ENCODE measurements around the gene TNS1.

Gene TNS1

DNA sequence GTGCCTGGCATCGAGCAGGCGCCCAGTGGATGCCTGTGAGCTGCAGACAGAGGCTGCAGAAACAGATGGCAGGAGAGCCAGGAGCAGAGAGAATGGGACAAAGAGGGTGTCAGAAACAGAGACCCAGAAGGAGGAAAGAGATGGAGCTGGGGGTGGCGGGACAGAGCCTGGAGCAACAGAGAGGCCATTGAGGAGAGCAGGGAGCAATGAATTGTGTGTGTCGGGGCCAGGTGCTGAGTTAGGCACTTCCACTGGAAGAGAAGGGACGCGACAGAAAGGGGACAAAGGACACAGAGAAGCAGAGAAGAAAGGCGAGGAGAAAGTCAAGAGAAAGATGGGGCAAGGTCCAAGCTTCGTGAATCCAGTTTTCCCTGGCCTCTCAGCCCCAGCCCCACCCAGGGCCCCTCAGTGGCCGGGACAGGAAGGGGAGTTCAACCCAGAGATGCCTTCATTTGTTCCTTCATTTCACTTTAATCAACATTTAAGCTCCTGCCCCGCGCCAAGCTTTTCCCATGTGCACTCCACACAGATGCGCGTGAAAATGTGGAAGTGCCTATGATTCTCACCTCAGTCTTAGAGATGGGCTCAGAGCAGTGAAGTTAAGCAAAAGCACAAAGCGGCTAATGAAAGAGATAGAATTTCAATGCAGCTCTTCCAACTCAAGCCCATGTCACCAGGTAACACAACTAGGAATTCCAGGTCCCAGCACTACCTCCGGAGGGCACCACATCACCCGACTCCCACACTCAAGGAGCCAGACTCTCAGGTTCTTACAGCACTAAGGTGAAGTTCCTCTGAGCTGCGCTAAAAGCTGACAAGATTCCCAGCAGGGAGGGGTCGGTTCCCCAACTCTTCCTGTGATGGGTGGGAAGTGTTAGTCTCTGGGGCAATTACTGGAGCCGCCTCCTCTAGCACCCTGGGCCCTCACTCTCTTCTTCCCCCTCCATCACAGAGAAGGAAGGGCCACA is 55.1 kb downstream of the TNS1 start:
- in situ Hi-C loops (cut with MboI; ENCODE audit: low sequenced_read_pairs) = no loop called here

DNA sequence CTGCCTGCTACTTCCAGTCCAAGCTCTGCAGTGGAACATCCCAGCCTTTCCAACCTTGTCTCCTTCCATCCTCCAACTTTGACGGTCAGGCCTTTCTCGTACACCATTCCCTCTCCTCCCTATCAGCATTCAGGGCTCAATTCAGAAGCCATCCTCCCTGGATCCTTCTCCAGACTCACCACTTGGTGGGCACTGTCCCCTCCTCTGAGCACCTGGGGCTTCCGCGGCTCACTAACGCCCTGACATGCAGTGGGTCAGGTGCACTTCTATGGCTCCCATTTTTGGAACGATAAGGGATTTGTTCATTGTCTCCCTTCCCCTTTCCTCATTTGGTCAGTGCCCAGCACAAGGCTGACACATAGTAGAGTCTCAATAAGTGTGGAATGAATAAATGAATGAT is 56.7 kb downstream of the TNS1 start:
- in situ Hi-C loops (cut with MboI; ENCODE audit: low sequenced_read_pairs) = no loop called here

DNA sequence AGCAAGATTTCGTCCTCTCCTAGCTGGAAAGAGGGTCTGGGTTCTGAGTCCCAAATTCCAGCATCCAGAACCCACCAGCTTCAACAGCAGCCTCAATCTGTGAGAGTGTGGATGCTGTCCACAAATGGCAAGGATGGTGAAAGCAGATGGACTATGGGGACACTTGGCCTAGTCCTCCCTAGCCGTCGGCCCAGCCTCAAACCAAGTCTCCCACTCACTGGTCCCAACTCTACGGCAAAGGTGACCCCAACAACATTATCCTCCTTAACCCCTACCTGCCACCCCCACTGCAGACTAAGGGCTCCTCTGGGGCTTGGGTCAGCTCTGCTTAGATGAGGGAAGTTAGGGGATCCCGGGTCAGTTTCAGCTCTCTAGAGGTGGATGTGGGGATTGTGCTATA is 57.3 kb downstream of the TNS1 start:
- in situ Hi-C loops (cut with MboI; ENCODE audit: low sequenced_read_pairs) = no loop called here

DNA sequence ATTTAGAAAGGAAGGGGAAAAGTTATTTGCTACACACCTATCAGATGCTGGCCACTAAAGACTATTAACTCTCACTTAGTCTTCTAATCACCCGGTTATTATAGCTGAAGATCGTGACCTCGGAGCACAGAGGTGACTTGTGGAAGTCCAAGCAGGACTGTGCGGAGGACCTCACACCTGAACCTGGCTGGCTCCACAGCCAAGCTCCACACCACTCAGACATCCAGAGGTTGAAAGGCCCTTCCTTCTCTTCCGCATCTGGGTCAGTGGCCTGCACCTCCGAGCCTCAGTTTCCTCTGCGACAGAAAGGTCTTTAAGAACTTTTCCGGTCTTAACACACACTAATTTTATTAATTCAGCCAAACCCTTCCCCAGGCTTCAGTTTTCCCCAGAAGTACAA is 57.9 kb downstream of the TNS1 start:
- in situ Hi-C loops (cut with MboI; ENCODE audit: low sequenced_read_pairs) = no loop called here

DNA sequence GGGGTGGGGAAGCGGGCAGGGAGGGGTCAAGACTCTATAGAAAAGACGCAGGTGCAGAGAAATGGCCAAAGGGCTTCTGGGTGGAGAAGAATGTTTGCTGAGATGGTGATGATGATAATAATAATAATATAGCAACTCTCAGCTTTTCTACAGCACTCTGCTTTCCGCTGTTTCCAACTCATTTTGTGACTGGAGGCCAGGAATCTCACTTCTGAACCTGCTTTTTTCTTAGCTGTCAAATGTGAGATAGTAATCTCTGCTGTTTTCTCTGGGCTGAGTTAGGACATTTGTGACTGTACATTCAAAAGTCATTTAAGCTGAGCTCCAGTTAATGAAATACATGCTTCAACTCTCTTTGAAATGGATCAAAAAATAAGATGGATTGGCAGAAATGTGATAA is 58.4 kb downstream of the TNS1 start:
- in situ Hi-C loops (cut with MboI; ENCODE audit: low sequenced_read_pairs) = no loop called here

DNA sequence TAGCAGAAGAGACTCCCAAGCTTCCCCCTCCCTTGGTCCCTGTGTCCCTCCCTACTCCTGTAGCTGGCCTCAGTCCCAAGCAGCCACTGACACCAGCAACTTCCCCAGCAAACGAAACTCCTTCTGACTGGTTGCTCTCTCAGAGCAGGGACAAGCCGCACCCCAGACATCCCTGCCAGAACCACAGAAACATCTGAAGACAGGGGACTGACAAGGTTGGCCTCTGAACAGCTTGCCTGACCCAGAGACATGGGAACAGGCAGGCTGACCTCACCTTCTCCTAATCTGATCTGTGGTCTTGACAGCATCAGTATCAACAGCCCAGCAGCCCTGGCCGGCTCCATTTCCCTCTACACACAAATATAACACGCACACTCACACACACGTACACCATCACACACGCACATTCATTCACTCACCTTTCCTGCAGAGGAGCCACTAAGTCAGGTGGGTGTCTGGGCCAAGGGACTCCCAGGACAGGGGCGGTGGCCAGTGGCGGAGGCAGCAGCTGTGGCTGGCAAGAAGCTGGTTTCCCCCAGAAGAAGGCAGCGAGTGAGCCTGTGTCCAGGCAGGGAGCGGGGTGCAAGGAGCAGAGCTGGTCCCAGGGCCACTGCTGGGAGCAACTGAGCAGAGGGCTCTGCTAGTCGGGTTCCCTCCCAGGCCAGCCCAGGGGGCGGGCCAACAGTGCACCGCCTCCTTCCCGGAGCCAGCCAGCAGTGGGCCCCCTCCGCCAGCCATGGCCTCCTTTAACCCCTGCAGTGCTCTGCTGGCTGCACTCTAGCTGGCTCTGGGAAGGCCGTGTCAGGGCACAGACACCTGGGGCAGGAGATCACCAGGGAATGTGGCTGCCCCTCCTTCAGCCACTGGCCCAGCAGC is 59.1 kb downstream of the TNS1 start:
- in situ Hi-C loops (cut with MboI; ENCODE audit: low sequenced_read_pairs) = no loop called here

DNA sequence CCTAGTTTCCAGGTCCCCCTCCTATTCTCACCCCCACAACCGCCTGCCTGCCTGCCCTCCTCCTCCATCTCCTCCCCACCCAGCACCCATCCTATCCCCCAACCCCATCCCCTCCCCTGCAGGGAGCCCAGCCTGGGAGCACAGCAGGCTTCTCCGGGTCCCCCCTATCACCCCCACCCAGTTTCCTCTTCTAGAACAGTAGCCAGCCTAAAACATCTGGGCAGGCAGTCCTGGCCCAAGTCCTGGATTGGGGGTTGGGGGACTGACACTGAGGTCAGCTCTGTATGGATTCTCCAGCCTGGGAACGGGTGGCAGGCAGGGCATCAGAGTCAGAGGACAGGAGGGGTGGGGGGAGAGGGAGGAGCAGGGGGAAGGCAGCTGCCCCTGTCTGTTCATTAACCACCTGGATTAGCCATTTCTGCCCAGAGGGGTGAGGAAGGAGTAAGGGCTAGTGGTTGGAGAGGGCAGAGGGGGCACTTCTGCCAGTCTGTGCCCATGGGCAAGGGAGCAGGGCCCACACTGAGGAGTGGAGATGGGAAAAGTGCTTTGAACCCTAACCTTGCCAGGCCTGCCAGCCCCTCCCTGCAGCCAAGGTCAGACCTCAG is 60.0 kb downstream of the TNS1 start:
- in situ Hi-C loops (cut with MboI; ENCODE audit: low sequenced_read_pairs) = no loop called here

DNA sequence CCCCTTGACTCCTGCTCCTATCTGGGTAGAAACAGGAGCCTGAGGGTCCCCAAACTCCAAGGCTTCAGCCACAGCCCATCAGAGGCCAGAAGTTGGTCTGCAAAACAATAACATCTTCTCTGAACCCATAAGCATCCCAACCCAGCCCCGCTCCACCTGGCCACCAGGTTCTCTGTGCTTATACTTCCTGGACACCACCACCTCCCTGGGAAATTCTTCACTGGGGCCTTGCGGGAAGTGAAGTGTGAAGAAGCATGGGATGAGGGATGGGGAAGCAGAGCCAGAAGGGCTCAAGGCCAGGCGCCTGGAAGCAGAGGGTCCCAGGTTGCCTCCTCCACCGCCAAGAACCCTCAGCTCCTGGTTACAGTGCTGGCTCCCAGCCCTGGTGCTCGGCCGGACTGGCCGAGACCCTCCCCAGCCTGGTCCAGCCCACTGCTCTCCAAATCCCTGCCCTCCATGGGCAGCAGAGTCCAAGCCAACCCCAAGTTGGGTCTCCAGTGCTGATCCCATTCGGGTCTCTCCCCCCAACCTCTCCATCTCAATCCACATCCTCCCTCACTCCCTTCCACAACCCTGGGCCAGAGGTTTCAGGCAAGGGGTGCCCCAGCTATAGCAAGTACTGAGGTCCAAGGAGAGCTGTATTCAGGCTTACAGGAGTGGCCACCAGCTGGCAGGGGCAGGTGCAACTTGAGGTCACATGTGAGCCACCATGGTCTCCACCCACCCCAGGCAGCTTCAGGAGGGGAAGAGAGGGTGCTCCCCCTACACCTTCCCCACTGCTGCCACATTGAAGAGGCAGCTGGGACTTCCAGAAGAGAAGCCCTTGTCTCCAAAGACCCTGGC is 60.7 kb downstream of the TNS1 start:
- in situ Hi-C loops (cut with MboI; ENCODE audit: low sequenced_read_pairs) = no loop called here

DNA sequence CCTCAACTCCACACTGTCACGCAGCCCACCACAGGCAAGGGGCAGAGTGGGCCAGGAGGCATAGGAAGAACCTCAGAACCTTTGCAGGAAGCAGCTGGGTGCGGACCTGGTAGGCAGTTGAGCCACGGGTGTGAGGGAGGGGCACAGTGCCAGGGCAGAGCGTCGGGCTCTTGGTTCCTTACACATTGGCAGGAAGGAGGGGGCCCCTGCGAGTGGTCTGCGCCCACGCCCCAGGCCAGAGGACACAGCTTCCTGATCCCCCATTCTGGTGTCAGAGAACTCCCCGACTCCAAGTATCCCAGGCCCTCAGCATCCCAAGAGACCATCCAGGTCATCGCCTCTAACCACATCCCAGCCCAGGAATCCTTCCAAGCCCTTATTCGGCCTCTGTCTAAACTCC is 61.5 kb downstream of the TNS1 start:
- in situ Hi-C loops (cut with MboI; ENCODE audit: low sequenced_read_pairs) = no loop called here

DNA sequence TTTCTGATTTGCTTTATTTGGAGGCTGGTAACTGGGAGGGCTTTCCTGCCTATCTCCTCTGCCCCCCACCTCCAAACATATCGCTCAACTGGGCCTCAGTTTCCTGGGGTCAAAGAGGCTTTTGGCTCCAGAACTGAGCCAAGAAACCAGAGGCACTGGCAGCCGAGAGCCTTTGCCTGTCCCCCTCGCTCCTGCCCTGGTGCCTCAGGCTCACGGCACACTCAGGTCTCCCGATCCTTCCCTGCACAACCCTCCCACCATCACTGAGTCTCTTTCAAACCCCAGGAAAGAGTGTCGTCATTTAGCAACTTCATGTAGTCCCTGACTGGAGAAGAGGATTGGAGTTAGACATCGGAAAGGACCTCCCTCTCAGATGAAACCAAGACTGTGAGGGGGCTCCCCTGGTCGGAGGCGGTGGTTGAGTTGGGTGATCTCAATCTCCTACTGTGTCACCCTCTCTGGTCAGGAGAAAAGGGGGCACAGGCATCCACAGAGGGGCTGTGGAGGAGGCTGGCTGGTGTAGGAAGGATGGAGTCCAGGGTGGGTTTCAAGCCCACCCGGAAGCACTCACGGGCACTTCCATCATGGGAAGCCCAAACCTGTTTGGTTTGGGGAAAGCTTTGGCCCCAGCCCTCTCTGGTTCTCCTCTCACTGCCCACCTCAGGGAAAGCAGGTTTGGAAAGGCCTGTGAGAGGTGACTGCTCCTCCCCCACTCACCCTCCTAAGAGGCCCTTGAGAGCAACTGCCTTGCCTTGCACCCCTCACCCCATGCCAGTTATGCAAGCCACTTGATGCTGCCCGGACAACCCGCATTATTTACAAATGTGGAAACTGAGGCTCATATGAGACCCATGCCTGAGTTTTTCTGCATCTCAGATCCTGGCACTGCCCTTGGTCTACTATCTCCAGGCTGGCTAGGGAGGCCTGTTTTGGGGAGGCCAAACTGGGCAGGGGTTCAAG is 62.3 kb downstream of the TNS1 start:
- in situ Hi-C loops (cut with MboI; ENCODE audit: low sequenced_read_pairs) = no loop called here

DNA sequence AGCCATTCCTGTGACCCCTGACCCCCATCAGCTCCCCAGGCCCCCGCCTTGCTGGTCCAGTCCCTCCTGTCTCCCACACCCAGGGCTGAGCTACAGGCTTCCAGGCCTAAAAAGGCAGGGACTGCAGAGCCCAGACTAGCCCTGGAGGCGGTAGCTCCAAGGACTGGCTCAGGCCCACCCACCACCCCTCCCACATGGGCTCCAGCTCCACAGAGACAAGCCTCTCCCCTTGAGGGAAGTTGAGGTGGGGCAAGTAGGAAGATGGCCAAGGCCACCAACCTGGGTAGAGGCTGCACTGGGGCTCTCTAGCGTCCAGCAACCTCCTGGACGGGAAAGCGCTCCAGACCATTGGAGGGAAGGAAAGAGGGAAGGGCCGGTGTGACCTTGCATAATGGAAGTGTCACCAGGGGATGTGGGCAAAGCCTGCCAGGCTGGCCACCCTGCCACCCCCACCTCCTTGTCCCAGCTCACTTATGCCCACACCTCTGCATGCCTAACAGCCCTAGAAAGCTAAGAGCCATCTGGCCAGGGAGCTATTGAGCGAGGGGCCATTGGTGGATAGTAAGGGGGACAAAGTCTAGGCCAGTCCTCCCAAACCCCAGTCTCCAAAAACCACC is 63.1 kb downstream of the TNS1 start:
- in situ Hi-C loops (cut with MboI; ENCODE audit: low sequenced_read_pairs) = no loop called here

DNA sequence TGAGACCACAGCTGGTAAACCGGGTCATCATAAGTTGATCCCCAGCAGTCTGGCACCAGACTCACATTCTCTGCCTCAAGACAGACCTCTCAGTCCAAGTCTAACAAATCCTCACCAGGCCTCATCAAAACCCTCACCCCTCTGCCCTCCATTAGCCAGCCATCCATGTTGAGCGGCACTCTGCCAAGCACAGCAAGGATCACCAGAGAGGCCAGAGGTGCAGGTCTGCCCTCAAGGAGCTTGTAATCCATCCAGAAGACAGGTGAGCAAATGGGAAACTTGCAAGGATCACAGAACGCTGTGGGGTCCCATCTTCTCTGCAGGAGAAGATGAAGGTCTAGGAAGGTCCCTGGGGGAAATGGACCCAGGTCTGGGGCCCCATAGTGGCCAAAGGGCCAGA is 63.6 kb downstream of the TNS1 start:
- in situ Hi-C loops (cut with MboI; ENCODE audit: low sequenced_read_pairs) = no loop called here

DNA sequence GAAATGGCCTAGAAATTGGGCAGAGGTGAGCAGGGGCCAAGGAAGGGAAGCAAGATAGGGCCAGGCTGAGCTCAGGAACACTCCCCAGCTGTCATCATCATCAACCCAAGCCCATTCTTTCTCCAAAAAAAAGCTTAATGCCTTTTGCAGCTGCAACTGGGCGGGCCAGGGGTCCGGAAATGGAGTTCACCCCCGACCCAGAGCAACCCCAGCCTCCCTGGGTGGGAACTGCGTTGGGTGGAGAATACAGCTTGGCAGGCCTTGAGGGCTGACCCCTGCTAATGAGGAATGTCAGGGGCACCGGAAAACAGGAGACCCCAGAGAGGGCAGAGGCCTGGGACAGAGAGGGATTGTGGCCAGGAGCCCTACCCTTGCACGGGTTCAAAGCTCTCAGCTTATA is 64.8 kb downstream of the TNS1 start:
- in situ Hi-C loops (cut with MboI; ENCODE audit: low sequenced_read_pairs) = no loop called here

DNA sequence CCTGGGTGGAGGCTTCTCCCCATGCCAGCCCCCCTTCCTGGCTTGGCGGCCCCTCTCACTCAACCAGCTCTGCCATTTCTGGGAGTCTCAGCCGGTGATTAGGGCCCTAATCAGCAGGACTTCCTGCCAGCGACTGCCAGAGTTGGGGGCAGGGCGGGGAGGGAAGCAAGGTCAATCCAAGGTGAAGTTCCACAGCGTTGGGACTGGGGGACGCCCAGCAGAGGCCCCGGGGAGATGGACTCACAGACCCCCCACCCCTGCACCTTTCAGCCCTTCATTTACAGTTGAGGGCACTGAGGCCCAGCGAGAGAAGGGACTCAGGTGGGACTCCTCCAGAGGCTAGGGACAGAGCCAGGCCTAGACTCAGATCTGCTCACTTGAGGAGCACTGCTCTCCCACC is 65.3 kb downstream of the TNS1 start:
- in situ Hi-C loops (cut with MboI; ENCODE audit: low sequenced_read_pairs) = no loop called here

DNA sequence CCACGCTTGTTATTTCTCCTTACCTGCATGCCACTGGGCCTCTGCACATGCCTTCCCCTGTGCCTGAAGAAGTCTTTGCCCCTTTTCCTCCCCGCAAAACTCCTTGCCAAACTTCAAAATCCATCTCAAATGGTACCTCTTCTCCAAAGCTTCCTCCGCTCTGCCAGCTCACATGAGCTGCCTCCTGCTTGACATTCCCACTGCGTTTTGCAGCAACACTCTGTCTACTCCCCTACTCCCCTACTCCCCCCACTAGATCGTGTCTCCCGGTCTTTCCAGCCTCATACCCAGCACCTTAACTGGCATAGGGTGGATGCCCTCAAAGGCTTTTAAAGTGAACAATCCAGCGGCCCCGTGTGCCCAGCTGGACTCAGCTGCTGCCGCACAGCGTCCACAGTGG is 65.8 kb downstream of the TNS1 start:
- in situ Hi-C loops (cut with MboI; ENCODE audit: low sequenced_read_pairs) = no loop called here

DNA sequence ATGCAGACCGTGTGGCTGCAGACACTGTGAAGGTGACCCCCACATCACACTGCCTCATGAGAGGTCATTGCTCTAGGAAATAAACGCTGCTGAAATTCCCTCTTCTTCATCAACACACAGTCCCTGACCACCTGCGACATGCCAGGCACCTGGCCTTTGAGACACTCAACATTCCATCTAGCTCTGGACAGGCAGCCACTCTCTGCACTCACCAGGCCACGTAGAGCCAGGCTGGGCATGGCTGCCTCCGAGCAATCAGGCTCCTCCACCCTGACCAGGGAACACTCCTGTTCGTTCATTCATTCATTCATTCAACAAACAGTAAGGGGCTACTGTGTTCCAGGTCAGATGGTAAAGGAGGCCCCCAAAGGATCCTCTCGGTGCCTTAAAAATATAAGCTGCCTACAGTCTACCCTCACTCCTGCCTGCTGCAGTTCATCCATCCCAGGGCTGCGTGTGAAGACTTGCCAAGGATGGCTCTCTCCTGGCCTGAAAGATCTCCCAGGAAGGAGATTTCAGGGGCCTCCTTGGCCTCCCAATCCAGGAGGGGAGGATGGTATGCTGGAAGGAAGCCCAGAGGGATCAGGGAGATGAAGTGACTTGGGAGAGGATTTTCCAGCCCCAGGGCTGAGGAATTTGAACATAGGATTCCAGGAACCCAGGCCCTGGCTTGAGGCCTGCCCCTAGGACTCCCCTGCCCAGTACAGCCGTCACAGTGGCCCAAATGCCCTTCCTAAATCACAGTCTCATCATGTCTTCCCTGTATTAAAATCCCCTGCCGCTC is 66.7 kb downstream of the TNS1 start:
- in situ Hi-C loops (cut with MboI; ENCODE audit: low sequenced_read_pairs) = no loop called here

DNA sequence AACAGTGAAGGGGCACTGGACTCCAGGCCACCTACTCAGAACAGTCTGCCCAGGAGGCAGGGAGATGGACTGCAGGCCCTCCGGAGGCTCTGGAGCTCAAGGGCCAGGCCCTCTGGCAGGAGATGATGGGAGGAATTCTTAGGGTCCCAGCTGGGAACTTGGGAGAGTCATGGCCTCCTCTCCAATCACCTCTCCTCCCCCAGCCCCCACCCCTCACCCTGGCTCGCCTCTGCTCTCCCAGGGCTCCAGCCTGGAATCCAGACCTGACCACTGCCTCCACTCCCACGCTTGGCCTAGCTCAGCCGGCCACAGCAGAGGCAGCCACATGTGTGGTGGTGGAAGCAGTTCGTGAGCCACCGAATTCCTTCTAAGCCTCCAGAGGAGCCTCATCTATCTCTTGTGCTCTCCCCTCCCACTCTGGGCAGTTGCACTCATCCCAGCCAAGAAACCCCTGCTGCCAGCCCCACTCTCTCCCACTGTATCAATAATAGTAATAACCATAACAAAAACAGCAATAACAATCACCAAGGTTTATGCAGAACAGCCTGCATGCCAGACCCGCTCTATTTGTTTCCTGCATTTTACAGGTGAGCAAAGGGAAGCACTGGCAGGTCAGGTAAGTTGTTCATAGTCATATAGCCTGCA is 67.4 kb downstream of the TNS1 start:
- in situ Hi-C loops (cut with MboI; ENCODE audit: low sequenced_read_pairs) = no loop called here
